A549 (cell line): ENCODE data around the gene PTPN14. TPM values are rescaled to one million over a fixed set of nuclear protein-coding genes. Genes with fewer than 3 reads are reported as not detected.

Experiments used
- ATAC-seq, 2 experiments: fragments of 200-7000 bp in 1 of 2; fragments of >200 bp in 1 of 2; cut with Nextera tagmentation in 1 of 2; cut with Tn5 transposase in 1 of 2; 3 replicates each; pipeline versions ENCODE4 v1.8.0 to v1.9.1; 2018 to 2020; ENCODE audit warnings: mild to moderate bottlenecking in 1 of 2, moderate library complexity in 1 of 2
- CTCF ChIA-PET: fragments of 300-600 bp; sonication (Branson Sonifier 250); formaldehyde crosslinking; extraction: SDS; loops from one replicate; lab custom pipeline; 2021; ENCODE audit warnings: antibody characterized with exemption, inconsistent platforms; lab: Yijun Ruan, JAX
- POLR2A ChIA-PET: fragments of 350-600 bp; formaldehyde crosslinking; extraction: SDS; loops from one replicate; lab custom pipeline; 2021; ENCODE audit warnings: antibody characterized with exemption, inconsistent platforms; lab: Yijun Ruan, JAX
- DNase-seq, 2 experiments: peaks; one replicate each; pipeline versions ENCODE4 v3.0.0 to v3.0.0-alpha.2; 2011 to 2016; ENCODE audit warnings: low read depth in 1 of 2, low spot score in 1 of 2
- FAIRE-seq: peaks from 2 replicates; lab custom pipeline; 2011; peaks lifted over from hg19 to GRCh38; lab: Jason Lieb, UNC
- H3K27ac ChIP-seq, 2 experiments: fragments of >200 bp; sonication (Bioruptor Twin); formaldehyde crosslinking; 3 replicates each; pipeline ENCODE4 v1.5.1; 2016 to 2017
- H3K4me1 ChIP-seq: fragments of >200 bp; sonication (Bioruptor Twin); formaldehyde crosslinking; 3 replicates; pipeline ENCODE4 v1.6.1; 2016
- H3K4me2 ChIP-seq: fragments of >200 bp; sonication (Bioruptor Twin); formaldehyde crosslinking; 3 replicates; pipeline ENCODE4 v1.6.1; 2016
- H3K4me3 ChIP-seq: fragments of >200 bp; sonication (Bioruptor Twin); formaldehyde crosslinking; 3 replicates; pipeline ENCODE4 v1.5.1; 2016
- H3K9me3 ChIP-seq: fragments of >200 bp; sonication (Bioruptor Twin); formaldehyde crosslinking; 3 replicates; pipeline ENCODE4 v1.6.1; 2016
- ATOH8 ChIP-seq: fragments of 250-450 bp; sonication (Bioruptor Pico); IDR thresholded peaks from 2 replicates; pipeline ENCODE4 v1.5.0; 2020; ENCODE audit warnings: low read depth, mild to moderate bottlenecking, moderate library complexity
- BCL3 ChIP-seq: fragments of >200 bp; sonication (Bioruptor Twin); formaldehyde crosslinking; IDR thresholded peaks from 3 replicates; pipeline ENCODE4 v1.6.1; 2016
- BHLHE40 ChIP-seq: IDR thresholded peaks from 2 replicates; pipeline ENCODE4 v1.6.1; 2012; ENCODE audit warnings: low read depth, low read length, inconsistent platforms
- CBX8 ChIP-seq: fragments of 200-600 bp; sonication (generic); IDR thresholded peaks from 2 replicates; pipeline ENCODE4 v1.6.1; 2016
- CEBPB ChIP-seq, 2 experiments: fragments of >200 bp in 1 of 2; sonication (Bioruptor Twin) in 1 of 2; formaldehyde crosslinking in 1 of 2; IDR thresholded peaks; 2 replicates each; pipeline ENCODE4 v1.6.1; 2012 to 2016
- E2F6 ChIP-seq: IDR thresholded peaks from 2 replicates; pipeline ENCODE4 v1.6.1; 2012; ENCODE audit warnings: low read depth, borderline replicate concordance
- EHF ChIP-seq: fragments of 250-450 bp; sonication (Bioruptor Pico); IDR thresholded peaks from 2 replicates; pipeline ENCODE4 v1.5.0; 2020; ENCODE audit warnings: mild to moderate bottlenecking
- FOSB ChIP-seq: fragments of 250-450 bp; sonication (Bioruptor Pico); IDR thresholded peaks from 2 replicates; pipeline ENCODE4 v1.5.0; 2020; ENCODE audit warnings: mild to moderate bottlenecking, moderate library complexity
- HDAC2 ChIP-seq: fragments of 200-600 bp; sonication (generic); IDR thresholded peaks from 2 replicates; pipeline ENCODE4 v1.6.1; 2016
- KDM1A ChIP-seq: fragments of 200-600 bp; sonication (generic); IDR thresholded peaks from 2 replicates; pipeline ENCODE4 v1.6.1; 2016; ENCODE audit warnings: low read depth, mild to moderate bottlenecking
- MAFK ChIP-seq: fragments of 450-650 bp; IDR thresholded peaks from 2 replicates; pipeline ENCODE4 v1.6.1; 2014; ENCODE audit not compliant: partially characterized antibody
- PBX3 ChIP-seq: IDR thresholded peaks from 2 replicates; pipeline ENCODE4 v1.6.1; 2012
- POLR2A ChIP-seq: IDR thresholded peaks from 2 replicates; pipeline ENCODE4 v1.6.1; 2012; ENCODE audit warnings: mild to moderate bottlenecking, low read length
- RARB ChIP-seq: fragments of 250-450 bp; sonication (Bioruptor Pico); IDR thresholded peaks from 2 replicates; pipeline ENCODE4 v1.8.0; 2021; ENCODE audit warnings: mild to moderate bottlenecking, moderate library complexity
- RCOR1 ChIP-seq: fragments of 150-350 bp; IDR thresholded peaks from 2 replicates; pipeline ENCODE4 v1.6.1; 2014; ENCODE audit warnings: antibody characterized with exemption, low read length, low read depth
- RNF2 ChIP-seq: fragments of 200-600 bp; sonication (generic); IDR thresholded peaks from 2 replicates; pipeline ENCODE4 v1.6.1; 2016; ENCODE audit warnings: low read depth, mild to moderate bottlenecking, antibody characterized with exemption, moderate library complexity, borderline replicate concordance
- TP53 ChIP-seq: fragments of 250-450 bp; sonication (Bioruptor Pico); IDR thresholded peaks from 2 replicates; pipeline ENCODE4 v1.5.0; 2021; ENCODE audit warnings: mild to moderate bottlenecking, moderate library complexity
- ZC3H11A ChIP-seq: fragments of 450-650 bp; IDR thresholded peaks from 2 replicates; pipeline ENCODE4 v1.6.1; 2014; ENCODE audit warnings: antibody characterized with exemption, mild to moderate bottlenecking
- ZFP36 ChIP-seq: fragments of 450-650 bp; IDR thresholded peaks from 2 replicates; pipeline ENCODE4 v1.6.1; 2014; ENCODE audit warnings: borderline replicate concordance; ENCODE audit not compliant: partially characterized antibody
- WGBS: methylation state at CpG from one replicate; pipeline ENCODE4 v1.1.6; 2017; ENCODE audit errors: missing lambda C conversion rate; 5-methylcytosine and 5-hydroxymethylcytosine counted together
- polyA plus RNA-seq, 4 experiments: library from polyadenylated mRNA; depleted of rRNA in 3 of 4; stranded (reverse); fragments of >200 nt; fragmentation: RNase III in 1 of 4; extraction: RNeasy Plus Mini Kit Qiagen cat#74134 plus additional on column Dnase treatment in 1 of 4; gene quantifications; 2 replicates in 3 of 4; 3 replicates in 1 of 4; pipeline ENCODE4 v1.2.3, GENCODE V29; 2011 to 2017

The PTPN14 gene
- polyA plus RNA-seq, 2 of the 4 experiments (the other 2 are of a cell fraction), result 9.2 to 10.0 TPM

- no peak overlapping the region for H3K4me2 ChIP-seq
These were observed 241.4 kb downstream of the PTPN14 start for GRCh38 chr1:214310010-214310409.

GRCh38 chr1:214306269-214306668, 245.1 kb downstream of the PTPN14 start:
- CTCF ChIA-PET, result interaction anchor here (0.9 to 2.6 kb wide), 5 partner anchors 20 to 45 kb away, joined by 3 to 16 read pairs (median 3); no protein-coding TSS in a partner anchor
- Histone ChIP-seq H3K4me1 (no peaks in the 10 kb centered on the region), H3K9me3 (no peaks in the 10 kb centered on the region), H3K4me2 (no peak overlapping the region), H3K4me3 (no peak overlapping the region), H3K27ac (no peak overlapping the region)
- WGBS, result 88% methylated on average over 5 of the region's 6 CpGs
- TF ChIP-seq RNF2 (no peak), ATOH8 (CRISPR knock-in tag) (no peak), ZC3H11A (no peak), FOSB (CRISPR knock-in tag) (no peak), POLR2A (no peak), TP53 (no peak), RARB (CRISPR knock-in tag) (no peak), RCOR1 (no peak), E2F6 (no peak), HDAC2 (no peak), BHLHE40 (no peak), ZFP36 (no peak)
- FAIRE-seq, result no peak
- POLR2A ChIA-PET, result no interaction called here
- DNase-seq, result no peak
- no peak for ATAC-seq

More at GRCh38 chr1:214310010-214310409, 241.4 kb downstream of the PTPN14 start:
- Histone ChIP-seq H3K27ac (no peak overlapping the region), H3K4me1 (no peaks in the 10 kb centered on the region), H3K9me3 (no peaks in the 10 kb centered on the region), H3K4me3 (no peak overlapping the region)
- ChIA-PET POLR2A (no interaction called here), CTCF (interaction anchor here (0.9 kb wide), 1 partner anchor 18 kb away, joined by 3 read pairs; no protein-coding TSS in a partner anchor)
- WGBS, result 75% methylated on average over 3 of the region's 3 CpGs
- no peak for ATAC-seq
- no peak for DNase-seq
- TF ChIP-seq PBX3 (no peak), POLR2A (no peak), BCL3 (no peak), CEBPB (IDR thresholded peaks at IDR 0.05) (peak; percentile 31 to 36; a peak in 2 of 4 replicates), CBX8 (no peak)
- FAIRE-seq, result no peak

- ATAC-seq, result no peak
- CTCF ChIA-PET, result interaction anchor here (0.5 to 2.6 kb wide), 3 partner anchors 23 to 1696 kb away, joined by 3 to 16 read pairs (median 3); no protein-coding TSS in a partner anchor
- POLR2A ChIA-PET, result no interaction called here
These were observed 246.1 kb downstream of the PTPN14 start for GRCh38 chr1:214305164-214305751.

More at GRCh38 chr1:214305164-214305751, 246.1 kb downstream of the PTPN14 start:
- Histone ChIP-seq H3K4me1 (no peaks in the 10 kb centered on the region), H3K27ac (no peak overlapping the region), H3K4me3 (no peak overlapping the region), H3K4me2 (no peak overlapping the region), H3K9me3 (no peaks in the 10 kb centered on the region)
- DNase-seq (no peak), FAIRE-seq (no peak)
- 80% methylated on average over 9 of the region's 9 CpGs for WGBS
- no peak for TF ChIP-seq E2F6
- TF ChIP-seq MAFK, result peak; percentile 46
- TF ChIP-seq KDM1A, result no peak
- TF ChIP-seq EHF (CRISPR knock-in tag), result no peak
